A549 treated with Mapracorat at 1 μM for 4 hours (cell line): Measurements from ENCODE around the gene CARMIL3. TPM values are rescaled to one million over a fixed set of nuclear protein-coding genes. Genes with fewer than 3 reads are reported as not detected.

Experiments used
- total RNA-seq: library from RNA; stranded (reverse); fragments of 200-300 nt; extraction: Qiagen RNA extraction; gene quantifications from 5 replicates; pipeline ENCODE4 v1.2.3, GENCODE V29; 2022

Gene CARMIL3, protein sequence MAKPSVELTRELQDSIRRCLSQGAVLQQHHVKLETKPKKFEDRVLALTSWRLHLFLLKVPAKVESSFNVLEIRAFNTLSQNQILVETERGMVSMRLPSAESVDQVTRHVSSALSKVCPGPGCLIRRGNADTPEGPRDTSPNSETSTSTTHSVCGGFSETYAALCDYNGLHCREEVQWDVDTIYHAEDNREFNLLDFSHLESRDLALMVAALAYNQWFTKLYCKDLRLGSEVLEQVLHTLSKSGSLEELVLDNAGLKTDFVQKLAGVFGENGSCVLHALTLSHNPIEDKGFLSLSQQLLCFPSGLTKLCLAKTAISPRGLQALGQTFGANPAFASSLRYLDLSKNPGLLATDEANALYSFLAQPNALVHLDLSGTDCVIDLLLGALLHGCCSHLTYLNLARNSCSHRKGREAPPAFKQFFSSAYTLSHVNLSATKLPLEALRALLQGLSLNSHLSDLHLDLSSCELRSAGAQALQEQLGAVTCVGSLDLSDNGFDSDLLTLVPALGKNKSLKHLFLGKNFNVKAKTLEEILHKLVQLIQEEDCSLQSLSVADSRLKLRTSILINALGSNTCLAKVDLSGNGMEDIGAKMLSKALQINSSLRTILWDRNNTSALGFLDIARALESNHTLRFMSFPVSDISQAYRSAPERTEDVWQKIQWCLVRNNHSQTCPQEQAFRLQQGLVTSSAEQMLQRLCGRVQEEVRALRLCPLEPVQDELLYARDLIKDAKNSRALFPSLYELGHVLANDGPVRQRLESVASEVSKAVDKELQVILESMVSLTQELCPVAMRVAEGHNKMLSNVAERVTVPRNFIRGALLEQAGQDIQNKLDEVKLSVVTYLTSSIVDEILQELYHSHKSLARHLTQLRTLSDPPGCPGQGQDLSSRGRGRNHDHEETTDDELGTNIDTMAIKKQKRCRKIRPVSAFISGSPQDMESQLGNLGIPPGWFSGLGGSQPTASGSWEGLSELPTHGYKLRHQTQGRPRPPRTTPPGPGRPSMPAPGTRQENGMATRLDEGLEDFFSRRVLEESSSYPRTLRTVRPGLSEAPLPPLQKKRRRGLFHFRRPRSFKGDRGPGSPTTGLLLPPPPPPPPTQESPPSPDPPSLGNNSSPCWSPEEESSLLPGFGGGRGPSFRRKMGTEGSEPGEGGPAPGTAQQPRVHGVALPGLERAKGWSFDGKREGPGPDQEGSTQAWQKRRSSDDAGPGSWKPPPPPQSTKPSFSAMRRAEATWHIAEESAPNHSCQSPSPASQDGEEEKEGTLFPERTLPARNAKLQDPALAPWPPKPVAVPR (N-terminal part only)
- total RNA-seq: 0.35 to 0.74 TPM (median 0.53 TPM) in 5 replicates

GRCh38 chr14:24051789-24052655, at the start of gene CARMIL3:
Gene CARMIL3 (plus strand): TSS chr14:24052009. CDS start chr14:24052154, 145 bp downstream.

DNA sequence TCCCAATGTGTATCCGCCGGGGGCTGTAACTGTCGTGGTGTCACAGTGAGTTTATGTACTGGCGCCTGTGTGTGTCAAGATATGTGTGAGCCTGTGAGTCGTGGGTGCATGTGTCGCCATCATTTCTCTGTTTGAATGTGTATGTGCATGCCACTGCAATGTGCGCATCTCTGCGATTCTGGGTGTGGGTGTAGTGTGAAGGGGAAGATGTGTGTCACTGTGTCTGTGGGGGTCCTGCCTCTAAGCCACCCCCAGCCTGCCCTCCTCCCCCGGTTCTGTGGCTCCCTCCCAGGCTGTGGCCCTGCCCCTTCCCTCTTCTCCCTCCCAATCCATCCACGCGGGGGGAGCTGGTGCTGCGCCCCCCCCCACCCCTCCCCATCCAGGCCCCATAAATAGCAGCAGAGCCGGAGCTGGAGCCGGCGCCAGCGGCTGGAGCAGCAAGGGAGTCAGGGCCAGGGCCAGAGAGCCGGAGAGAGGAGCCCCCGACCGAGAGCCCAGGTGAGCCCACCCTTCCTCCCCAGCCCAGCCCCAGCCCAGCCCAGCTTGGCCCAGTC, 19.4 kb downstream of the CARMIL3 start, which contains the start of gene CPNE6:
Gene CPNE6, plus strand, starts transcription at position 419 of the 554 bp plus-strand sequence. CDS start 1,375 bp downstream, outside the sequence.

DNA sequence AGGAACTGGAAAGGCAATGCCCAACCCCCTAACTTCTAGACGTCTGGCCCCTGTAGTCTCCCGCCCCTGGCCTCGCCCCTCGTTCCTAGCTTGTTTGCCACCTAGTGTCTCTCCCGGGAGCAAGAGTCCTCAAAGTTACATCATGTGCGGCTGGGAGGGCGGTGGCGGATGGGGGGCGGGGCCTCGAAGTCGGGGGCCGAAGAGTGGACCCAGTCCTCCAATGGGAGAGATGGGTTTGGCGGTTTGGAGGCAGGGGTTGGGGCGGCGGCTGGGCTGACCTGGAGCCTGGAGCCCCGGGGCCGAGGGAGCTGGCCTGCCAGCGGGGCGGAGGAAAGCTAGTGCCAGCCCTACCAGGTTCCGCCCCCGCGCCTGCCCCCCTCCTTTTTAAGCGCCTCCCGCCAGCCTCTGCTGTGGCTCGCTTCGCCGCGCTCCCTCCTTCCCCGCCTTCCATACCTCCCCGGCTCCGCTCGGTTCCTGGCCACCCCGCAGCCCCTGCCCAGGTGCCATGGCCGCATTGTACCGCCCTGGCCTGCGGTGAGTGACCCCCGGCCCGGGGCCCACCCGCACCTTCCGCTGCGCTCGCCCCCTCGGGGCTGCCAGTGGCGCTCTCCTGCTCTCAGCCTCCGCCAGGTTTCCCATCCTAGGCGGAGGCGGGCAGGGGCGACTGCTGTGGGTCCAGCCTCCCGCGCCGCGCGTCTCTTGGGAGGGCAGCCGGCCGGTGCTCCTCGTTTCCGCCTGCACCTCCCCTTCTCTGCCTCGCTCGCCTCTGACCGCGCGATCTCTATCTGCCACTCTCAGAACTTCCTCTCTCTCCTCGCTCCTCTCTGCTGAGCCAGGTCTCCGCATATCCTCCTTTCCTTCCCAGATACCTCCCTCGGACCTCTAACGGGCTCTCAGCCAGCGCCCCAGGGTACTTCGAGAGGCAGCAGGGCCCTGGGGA, 42.4 kb downstream of the CARMIL3 start, which contains the start of gene PCK2:
Gene PCK2, plus strand, starts transcription at position 411 of the 940 bp plus-strand sequence. Its CDS starts 95 bp downstream, at position 506.

DNA sequence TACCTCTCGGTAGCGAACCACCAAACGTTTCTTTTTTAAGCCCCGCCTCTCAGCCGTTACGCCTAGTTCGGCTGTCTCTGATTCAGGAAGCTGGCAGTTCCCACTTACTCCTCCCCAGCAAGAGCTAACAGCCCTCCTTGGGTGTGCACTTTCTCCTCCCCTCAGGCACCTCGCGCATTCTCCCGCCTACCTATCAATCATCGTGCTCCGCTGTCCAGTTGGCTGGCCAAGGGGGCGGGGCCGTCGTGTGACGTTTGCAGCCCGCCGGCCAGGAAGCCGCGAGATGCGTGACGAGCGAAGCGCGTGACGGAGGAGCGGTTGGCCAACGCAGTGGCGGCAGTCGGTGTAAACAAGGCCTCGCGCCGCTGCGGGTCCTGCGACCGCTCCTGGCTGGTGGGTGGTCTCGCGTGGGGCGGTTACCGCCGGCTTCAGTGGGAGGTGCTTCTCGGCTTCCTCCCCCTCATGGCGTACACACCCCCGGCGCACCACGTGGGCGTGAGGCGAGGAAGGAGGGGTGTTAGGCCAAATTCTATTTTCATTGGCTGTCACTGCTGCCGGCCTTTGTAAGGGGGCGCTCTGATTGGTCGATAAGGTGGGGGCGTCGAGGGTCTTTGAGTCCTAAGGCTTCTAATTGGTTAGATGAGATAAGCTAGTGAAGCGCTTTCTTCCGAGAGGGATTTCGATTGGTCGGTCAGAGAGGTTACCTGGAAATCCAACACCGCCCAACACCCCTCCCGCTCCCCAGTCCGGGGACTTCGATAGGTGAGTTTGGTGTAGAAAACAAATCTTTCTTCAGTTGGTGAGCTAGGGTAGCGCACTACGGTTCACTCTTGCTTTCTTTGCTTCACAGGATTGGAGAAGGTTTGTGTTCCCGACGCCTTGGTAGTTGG, 63.0 kb downstream of the CARMIL3 start, which contains the start of the genes DCAF11 and NRL:
Gene DCAF11, plus strand, starts transcription at position 246 of the 890 bp plus-strand sequence. CDS start 818 bp downstream, outside the sequence.
Gene NRL, minus strand, starts transcription at position 418 of the 890 bp plus-strand sequence. CDS start 32,101 bp downstream, outside the sequence.

Other genes with a start within 250 kb of the CARMIL3 start
- 42.8 to 50.0 TPM (median 43.6 TPM) in 5 replicates for gene DHRS4, start 98.2 kb upstream of the CARMIL3 start, total RNA-seq
- gene DHRS4L2, start 63.1 kb upstream of the CARMIL3 start, total RNA-seq: 25.5 to 34.0 TPM (median 29.6 TPM) in 5 replicates
- gene CPNE6, start 19.6 kb downstream of the CARMIL3 start, total RNA-seq: not detected in 5 replicates
- 15.0 to 21.2 TPM (median 19.3 TPM) in 5 replicates for gene PCK2, start 42.3 kb downstream of the CARMIL3 start, total RNA-seq
- gene DCAF11, start 62.8 kb downstream of the CARMIL3 start, total RNA-seq: 20.8 to 22.4 TPM (median 21.9 TPM) in 5 replicates
- gene NRL, start 62.9 kb downstream of the CARMIL3 start, total RNA-seq: 0.56 to 1.1 TPM (median 0.84 TPM) in 5 replicates
- 0.13 to 0.19 TPM in 2 of 5 replicates, not detected in the others for gene FITM1, start 78.7 kb downstream of the CARMIL3 start, total RNA-seq
- 159 to 187 TPM (median 162 TPM) in 5 replicates for gene PSME1, start 84.2 kb downstream of the CARMIL3 start, total RNA-seq
- 45.7 to 62.3 TPM (median 60.1 TPM) in 5 replicates for gene EMC9, start 89.6 kb downstream of the CARMIL3 start, total RNA-seq
- 151 to 185 TPM (median 159 TPM) in 5 replicates for gene PSME2, start 94.6 kb downstream of the CARMIL3 start, total RNA-seq
- gene RNF31, start 95.5 kb downstream of the CARMIL3 start, total RNA-seq: 19.9 to 35.1 TPM (median 34.3 TPM) in 5 replicates
- gene IRF9, start 109.3 kb downstream of the CARMIL3 start, total RNA-seq: 16.8 to 21.0 TPM (median 17.7 TPM) in 5 replicates
- 3.3 to 6.5 TPM (median 5.3 TPM) in 5 replicates for gene REC8, start 120.1 kb downstream of the CARMIL3 start, total RNA-seq
- 72.5 to 89.6 TPM (median 84.6 TPM) in 5 replicates for gene IPO4, start 136.8 kb downstream of the CARMIL3 start, total RNA-seq
- gene TM9SF1, start 143.4 kb downstream of the CARMIL3 start, total RNA-seq: 58.4 to 64.8 TPM (median 63.8 TPM) in 5 replicates
- not detected in 5 replicates for gene TSSK4, start 153.7 kb downstream of the CARMIL3 start, total RNA-seq
- 75.9 to 98.1 TPM (median 81.6 TPM) in 5 replicates for gene CHMP4A, start 161.5 kb downstream of the CARMIL3 start, total RNA-seq
- gene MDP1, start 164.1 kb downstream of the CARMIL3 start, total RNA-seq: 29.1 to 34.2 TPM (median 30.7 TPM) in 5 replicates
- 450 to 490 TPM (median 458 TPM) in 5 replicates for gene NEDD8, start 180.4 kb downstream of the CARMIL3 start, total RNA-seq
- 54.1 to 66.3 TPM (median 57.2 TPM) in 5 replicates for gene GMPR2, start 180.9 kb downstream of the CARMIL3 start, total RNA-seq
- 34.4 to 39.3 TPM (median 36.4 TPM) in 5 replicates for gene TINF2, start 190.6 kb downstream of the CARMIL3 start, total RNA-seq
- gene TGM1, start 211.2 kb downstream of the CARMIL3 start, total RNA-seq: 0.89 to 1.9 TPM (median 1.4 TPM) in 5 replicates
- gene RABGGTA, start 219.6 kb downstream of the CARMIL3 start, total RNA-seq: 15.5 to 19.8 TPM (median 17.5 TPM) in 5 replicates
- gene DHRS1, start 247.8 kb downstream of the CARMIL3 start, total RNA-seq: 10.4 to 14.5 TPM (median 11.6 TPM) in 5 replicates
- 13.5 to 16.8 TPM (median 15.9 TPM) in 5 replicates for gene NOP9, start 247.8 kb downstream of the CARMIL3 start, total RNA-seq